Activated CD8-positive, alpha-beta T cell treated with anti-CD3 and anti-CD28 coated beads for 36 hours (primary cell): ENCODE measurements around the gene CARM1. TPM values are rescaled to one million over a fixed set of nuclear protein-coding genes. Genes with fewer than 3 reads are reported as not detected.

Source experiments
- ATAC-seq: fragments of 200-7000 bp; cut with Tn5 transposase; one replicate; pipeline ENCODE4 v1.10.0; 2021; ENCODE audit warnings: mild to moderate bottlenecking, moderate library complexity
- CTCF ChIA-PET: fragments of 350-600 bp; sonication (Branson Sonifier 250); formaldehyde crosslinking; loops from one replicate; lab custom pipeline; 2021; ENCODE audit warnings: antibody characterized with exemption; lab: Charles Lee
- POLR2A ChIA-PET: fragments of 350-600 bp; sonication (Branson Sonifier 250); formaldehyde crosslinking; loops from one replicate; lab custom pipeline; 2021; ENCODE audit warnings: antibody characterized with exemption; lab: Charles Lee
- DNase-seq: peaks from one replicate; pipeline ENCODE4 v3.0.0-alpha.2; 2020
- H3K27ac Mint-ChIP-seq: one replicate; pipeline ENCODE4 v1.8.0; 2021; ENCODE audit warnings: mild to moderate bottlenecking, mixed read lengths
- H3K27me3 Mint-ChIP-seq: one replicate; pipeline ENCODE4 v1.8.0; 2021; ENCODE audit warnings: mixed read lengths
- H3K36me3 Mint-ChIP-seq: one replicate; pipeline ENCODE4 v1.8.0; 2021; ENCODE audit warnings: low read depth, mixed read lengths
- H3K4me1 Mint-ChIP-seq: one replicate; pipeline ENCODE4 v1.8.0; 2021; ENCODE audit warnings: low read depth, mixed read lengths
- H3K4me3 Mint-ChIP-seq: one replicate; pipeline ENCODE4 v1.8.0; 2021; ENCODE audit warnings: mild to moderate bottlenecking, moderate library complexity, mixed read lengths
- H3K9me3 Mint-ChIP-seq: one replicate; pipeline ENCODE4 v1.8.0; 2021; ENCODE audit warnings: mixed read lengths
- CTCF ChIP-seq: fragments of 200-600 bp; IDR thresholded peaks from one replicate; pipeline ENCODE4 v1.8.0; 2022; ENCODE audit warnings: antibody characterized with exemption, mild to moderate bottlenecking
- intact Hi-C: fragments of 100-400 bp; cut with micrococcal nuclease; formaldehyde crosslinking; loops from one replicate; pipeline ENCODE4 v1.10.0; 2022
- total RNA-seq, 2 experiments: library from RNA; stranded (reverse); gene quantifications; one replicate each; pipeline ENCODE4 v1.2.3, GENCODE V29; 2021

CARM1 gene
- total RNA-seq, 2 experiments from 2014 or later = 95.1 to 95.4 TPM

GRCh38 chr19:10898633-10899032 lies 27.3 kb downstream of the CARM1 start:
- Mint-ChIP-seq H3K27me3 (no peaks in the 10 kb centered on the region), H3K36me3 (peaks cover 2% of the 10 kb centered on the region), H3K9me3 (no peaks in the 10 kb centered on the region), H3K4me1 (peaks cover 11% of the 10 kb centered on the region), H3K27ac (no peak overlapping the region), H3K4me3 (no peak overlapping the region)
- ATAC-seq (no peak), DNase-seq (no peak)
- intact Hi-C loops = no loop called here
- no peak for TF ChIP-seq CTCF
- ChIA-PET POLR2A (interaction anchor here (1.2 kb wide), 1 partner anchor 22 kb away, joined by 3 read pairs; no protein-coding TSS in a partner anchor), CTCF (no interaction called here)

GRCh38 chr19:10899151-10899653 lies 27.8 kb downstream of the CARM1 start:
- TF ChIP-seq CTCF = no peak
- CTCF ChIA-PET = no interaction called here
- ATAC-seq = no peak

GRCh38 chr19:10907925-10908324 lies 36.6 kb downstream of the CARM1 start:
- POLR2A ChIA-PET = interaction anchor here (1.2 kb wide), 1 partner anchor 11 kb away, joined by 3 read pairs; no protein-coding TSS in a partner anchor
- ATAC-seq (no peak), DNase-seq (no peak)
- no peak for TF ChIP-seq CTCF
- Mint-ChIP-seq H3K4me3 (no peak overlapping the region), H3K9me3 (no peaks in the 10 kb centered on the region), H3K27ac (no peak overlapping the region), H3K4me1 (no peaks in the 10 kb centered on the region), H3K36me3 (peaks cover 14% of the 10 kb centered on the region), H3K27me3 (no peaks in the 10 kb centered on the region)
- CTCF ChIA-PET = no interaction called here
- intact Hi-C loops = no loop called here

More at GRCh38 chr19:10899151-10899653, 27.8 kb downstream of the CARM1 start:
- DNase-seq = no peak
- Mint-ChIP-seq H3K4me1 (peaks cover 11% of the 10 kb centered on the region), H3K27ac (no peak overlapping the region), H3K4me3 (no peak overlapping the region), H3K9me3 (no peaks in the 10 kb centered on the region), H3K27me3 (no peaks in the 10 kb centered on the region), H3K36me3 (peaks cover 2% of the 10 kb centered on the region)
- POLR2A ChIA-PET = interaction anchor here (1.2 kb wide), 1 partner anchor 22 kb away, joined by 3 read pairs; no protein-coding TSS in a partner anchor
- intact Hi-C loops = no loop called here

GRCh38 chr19:10908380-10908960 lies 37.1 kb downstream of the CARM1 start:
- intact Hi-C loops = no loop called here
- no peaks in the 10 kb centered on the region for H3K27me3 Mint-ChIP-seq
- peaks cover 14% of the 10 kb centered on the region for H3K36me3 Mint-ChIP-seq
- H3K9me3 Mint-ChIP-seq = no peaks in the 10 kb centered on the region
- no peak overlapping the region for H3K4me3 Mint-ChIP-seq
- no peak for TF ChIP-seq CTCF
- ATAC-seq (no peak), DNase-seq (no peak)
- no peaks in the 10 kb centered on the region for H3K4me1 Mint-ChIP-seq
- no peak overlapping the region for H3K27ac Mint-ChIP-seq
- ChIA-PET CTCF (no interaction called here), POLR2A (interaction anchor here (1.2 kb wide), 1 partner anchor 10 kb away, joined by 3 read pairs; no protein-coding TSS in a partner anchor)

- no peaks in the 10 kb centered on the region for H3K27me3 Mint-ChIP-seq
- H3K4me3 Mint-ChIP-seq = no peak overlapping the region
- ChIA-PET CTCF (no interaction called here), POLR2A (no interaction called here)
- ATAC-seq (no peak), DNase-seq (no peak)
- TF ChIP-seq CTCF = no peak
- H3K36me3 Mint-ChIP-seq = peaks cover 18% of the 10 kb centered on the region
- H3K4me1 Mint-ChIP-seq = peaks cover 1% of the 10 kb centered on the region
- intact Hi-C loops = no loop called here
- no peaks in the 10 kb centered on the region for H3K9me3 Mint-ChIP-seq
- H3K27ac Mint-ChIP-seq = no peak overlapping the region
These were observed 40.4 kb downstream of the CARM1 start for GRCh38 chr19:10911579-10912363.
